H1 (cell line): Measurements from ENCODE around the gene MTF1.

Source experiments
- CHD2 ChIP-seq: IDR thresholded peaks from 2 replicates; pipeline ENCODE4 v1.6.1; 2012; ENCODE audit warnings: low read length, improper control_type of control experiment
- TF ChIP-seq, protein P1 (sequence below), 3 experiments: IDR thresholded peaks; 1 replicate in 2 of 3; 2 replicates in 1 of 3; pipeline versions ENCODE4 v1.5.1 to v1.6.1; 2011; ENCODE audit warnings: low read length in 3 of 3, mild to moderate bottlenecking in 3 of 3, inconsistent platforms in 2 of 3, low read depth in 1 of 3, moderate library complexity in 1 of 3; ENCODE audit not compliant: insufficient read depth in 1 of 3; ENCODE audit errors: control extremely low read depth in 1 of 3

DNA sequence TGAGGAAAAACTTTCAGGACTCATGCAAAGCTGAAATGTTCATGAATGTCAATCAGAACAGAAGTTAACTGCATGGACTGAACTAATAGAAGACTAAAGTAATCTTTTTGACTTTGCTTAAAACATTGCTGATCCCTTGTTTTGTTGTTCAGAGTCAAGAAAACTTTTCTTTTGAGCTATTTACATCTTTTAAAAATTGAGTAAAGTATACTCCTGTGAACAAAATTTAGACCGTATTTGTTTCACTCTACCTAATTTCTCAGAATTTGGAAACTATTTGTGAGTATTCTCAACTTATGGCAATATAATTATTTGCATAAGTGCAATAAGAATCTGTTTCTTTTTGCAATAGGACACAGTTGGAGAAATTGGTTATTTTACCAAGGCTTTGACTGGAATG, 46.3 kb upstream of the MTF1 start:
- TF ChIP-seq, protein P1, sequence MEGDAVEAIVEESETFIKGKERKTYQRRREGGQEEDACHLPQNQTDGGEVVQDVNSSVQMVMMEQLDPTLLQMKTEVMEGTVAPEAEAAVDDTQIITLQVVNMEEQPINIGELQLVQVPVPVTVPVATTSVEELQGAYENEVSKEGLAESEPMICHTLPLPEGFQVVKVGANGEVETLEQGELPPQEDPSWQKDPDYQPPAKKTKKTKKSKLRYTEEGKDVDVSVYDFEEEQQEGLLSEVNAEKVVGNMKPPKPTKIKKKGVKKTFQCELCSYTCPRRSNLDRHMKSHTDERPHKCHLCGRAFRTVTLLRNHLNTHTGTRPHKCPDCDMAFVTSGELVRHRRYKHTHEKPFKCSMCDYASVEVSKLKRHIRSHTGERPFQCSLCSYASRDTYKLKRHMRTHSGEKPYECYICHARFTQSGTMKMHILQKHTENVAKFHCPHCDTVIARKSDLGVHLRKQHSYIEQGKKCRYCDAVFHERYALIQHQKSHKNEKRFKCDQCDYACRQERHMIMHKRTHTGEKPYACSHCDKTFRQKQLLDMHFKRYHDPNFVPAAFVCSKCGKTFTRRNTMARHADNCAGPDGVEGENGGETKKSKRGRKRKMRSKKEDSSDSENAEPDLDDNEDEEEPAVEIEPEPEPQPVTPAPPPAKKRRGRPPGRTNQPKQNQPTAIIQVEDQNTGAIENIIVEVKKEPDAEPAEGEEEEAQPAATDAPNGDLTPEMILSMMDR (IDR thresholded peaks at IDR 0.05; ENCODE audit: control extremely low read depth in 1 of 3, insufficient read depth in 1 of 3, low read depth in 1 of 3, low read length in 3 of 3): no peak
- TF ChIP-seq CHD2: no peak
